Measurements from ENCODE around the gene FRMD8.

DNA sequence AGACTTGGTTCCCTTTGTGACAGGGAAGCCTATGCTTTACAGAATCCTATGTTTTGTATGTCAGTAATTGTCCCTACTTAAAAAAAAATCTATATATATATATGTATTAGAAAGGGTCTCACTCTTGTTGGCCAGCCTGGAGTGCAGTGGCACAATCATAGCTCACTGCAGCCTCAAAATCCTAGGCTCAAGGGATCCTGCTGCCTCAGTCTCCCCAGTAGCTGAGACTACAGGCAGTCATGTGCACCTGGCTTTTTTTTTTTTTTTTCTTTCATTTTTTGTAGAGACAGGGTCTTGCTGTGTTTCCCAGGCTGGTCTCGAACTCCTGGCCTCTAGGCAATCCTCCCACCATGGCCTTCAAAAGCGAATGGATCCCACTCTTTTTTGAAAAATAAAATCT is 34.1 kb downstream of the FRMD8 start:
- TF ChIP-seq POLR2A (IDR thresholded peaks at IDR 0.05): no peak
- TF ChIP-seq, protein P1, sequence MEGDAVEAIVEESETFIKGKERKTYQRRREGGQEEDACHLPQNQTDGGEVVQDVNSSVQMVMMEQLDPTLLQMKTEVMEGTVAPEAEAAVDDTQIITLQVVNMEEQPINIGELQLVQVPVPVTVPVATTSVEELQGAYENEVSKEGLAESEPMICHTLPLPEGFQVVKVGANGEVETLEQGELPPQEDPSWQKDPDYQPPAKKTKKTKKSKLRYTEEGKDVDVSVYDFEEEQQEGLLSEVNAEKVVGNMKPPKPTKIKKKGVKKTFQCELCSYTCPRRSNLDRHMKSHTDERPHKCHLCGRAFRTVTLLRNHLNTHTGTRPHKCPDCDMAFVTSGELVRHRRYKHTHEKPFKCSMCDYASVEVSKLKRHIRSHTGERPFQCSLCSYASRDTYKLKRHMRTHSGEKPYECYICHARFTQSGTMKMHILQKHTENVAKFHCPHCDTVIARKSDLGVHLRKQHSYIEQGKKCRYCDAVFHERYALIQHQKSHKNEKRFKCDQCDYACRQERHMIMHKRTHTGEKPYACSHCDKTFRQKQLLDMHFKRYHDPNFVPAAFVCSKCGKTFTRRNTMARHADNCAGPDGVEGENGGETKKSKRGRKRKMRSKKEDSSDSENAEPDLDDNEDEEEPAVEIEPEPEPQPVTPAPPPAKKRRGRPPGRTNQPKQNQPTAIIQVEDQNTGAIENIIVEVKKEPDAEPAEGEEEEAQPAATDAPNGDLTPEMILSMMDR (IDR thresholded peaks at IDR 0.05): no peak
